K562 (cell line): ENCODE results near the gene TUBD1. TPM values are rescaled to one million over a fixed set of nuclear protein-coding genes. Genes with fewer than 3 reads are reported as not detected.

Experiments used
- ATF7 ChIP-seq: fragments of 450-650 bp; IDR thresholded peaks from 2 replicates; pipeline ENCODE4 v1.7.1; 2014; ENCODE audit warnings: mild to moderate bottlenecking, moderate library complexity
- BRD9 ChIP-seq: fragments of 450-650 bp; IDR thresholded peaks from 2 replicates; pipeline ENCODE4 v1.6.1; 2018; ENCODE audit warnings: low read depth; ENCODE audit not compliant: partially characterized antibody
- HDAC2 ChIP-seq: fragments of 450-650 bp; IDR thresholded peaks from 2 replicates; pipeline ENCODE4 v1.6.1; 2016; ENCODE audit warnings: mild to moderate bottlenecking
- HNRNPLL ChIP-seq: fragments of 200-400 bp; formaldehyde crosslinking; IDR thresholded peaks from 2 replicates; pipeline ENCODE4 v1.6.1; 2017; ENCODE audit warnings: low read length, low read depth, mild to moderate bottlenecking; ENCODE audit not compliant: poor library complexity, severe bottlenecking
- MXI1 ChIP-seq: IDR thresholded peaks from 2 replicates; pipeline ENCODE4 v1.6.1; 2011; ENCODE audit warnings: low read depth, mild to moderate bottlenecking, improper control_type of control experiment, low read length
- PML ChIP-seq: IDR thresholded peaks from 2 replicates; pipeline ENCODE4 v1.6.1; 2012; ENCODE audit warnings: low read length, inconsistent platforms
- POLR2G ChIP-seq: fragments of 200-400 bp; formaldehyde crosslinking; IDR thresholded peaks from 2 replicates; pipeline ENCODE4 v1.6.1; 2017; ENCODE audit warnings: low read depth, mild to moderate bottlenecking, antibody characterized with exemption, low read length, moderate library complexity
- PTTG1 ChIP-seq: fragments of 450-650 bp; IDR thresholded peaks from 2 replicates; pipeline ENCODE4 v1.6.1; 2016; ENCODE audit warnings: low read depth, mild to moderate bottlenecking, missing genetic modification characterization, missing compliant biosample characterization
- TOE1 ChIP-seq, 2 experiments: fragments of 450-650 bp in 1 of 2; sonication (generic) in 1 of 2; formaldehyde crosslinking in 1 of 2; IDR thresholded peaks; 2 replicates each; pipeline versions ENCODE4 v1.7.1 to v1.8.0; 2016 to 2022; ENCODE audit warnings: borderline replicate concordance in 2 of 2, mild to moderate bottlenecking in 2 of 2, antibody characterized with exemption in 1 of 2, inconsistent platforms in 1 of 2, low read depth in 1 of 2, missing genetic modification reagents in 1 of 2, moderate library complexity in 1 of 2
- TRIM28 ChIP-seq: fragments of 450-650 bp; IDR thresholded peaks from 2 replicates; pipeline ENCODE4 v1.6.1; 2017
- WHSC1 ChIP-seq: IDR thresholded peaks from one replicate; pipeline ENCODE4 v1.6.1; 2012; ENCODE audit warnings: low read length, control low read depth, inconsistent platforms
- ZFP36 ChIP-seq: fragments of 150-350 bp; IDR thresholded peaks from 2 replicates; pipeline ENCODE4 v1.6.1; 2018; ENCODE audit warnings: low read length, low read depth; ENCODE audit not compliant: partially characterized antibody
- ZNF146 ChIP-seq: IDR thresholded peaks from one replicate; pipeline ENCODE4 v1.6.1; 2018; ENCODE audit warnings: missing compliant biosample characterization; ENCODE audit not compliant: unreplicated experiment
- polyA plus RNA-seq, 8 experiments: library from polyadenylated mRNA; depleted of rRNA in 4 of 8; stranded (reverse) in 5 of 8; unstranded in 3 of 8; fragments of >200 nt; fragmentation: Nextera tagmentation in 2 of 8; fragmentation: Illumina TruSeq in 1 of 8; extraction: Ambion mirVana in 2 of 8; extraction: Trizol in 1 of 8; gene quantifications; 2 replicates each; pipeline versions ENCODE4 v1.2.1 to v1.2.3, GENCODE V29; 2011 to 2014; ENCODE audit warnings: inconsistent platforms in 1 of 8, missing spikeins in 1 of 8
- total RNA-seq, 7 experiments: library from RNA; depleted of rRNA in 6 of 7; stranded (reverse); fragments of >200 nt in 6 of 7; fragmentation: Illumina TruSeq in 2 of 7; extraction: Trizol in 2 of 7; gene quantifications; 2 replicates each; pipeline versions ENCODE4 v1.2.1 to v1.2.3, GENCODE V29; 2011 to 2021; ENCODE audit warnings: low replicate concordance in 1 of 7
- TF ChIP-seq, protein P1 (sequence below): sonication (generic); formaldehyde crosslinking; IDR thresholded peaks from 2 replicates; pipeline ENCODE4 v1.8.0; 2022; ENCODE audit warnings: mild to moderate bottlenecking, missing genetic modification reagents, borderline replicate concordance
- TF ChIP-seq, protein P2 (sequence below): fragments of 250-450 bp; sonication (Bioruptor Pico); IDR thresholded peaks from 2 replicates; pipeline ENCODE4 v1.9.0; 2021; ENCODE audit warnings: mild to moderate bottlenecking, inconsistent platforms
- TF ChIP-seq, protein P3 (sequence below): IDR thresholded peaks from 2 replicates; pipeline ENCODE4 v1.6.1; 2016; ENCODE audit warnings: missing genetic modification characterization, missing compliant biosample characterization
- TF ChIP-seq, protein P4 (sequence below): sonication (generic); formaldehyde crosslinking; IDR thresholded peaks from 2 replicates; pipeline ENCODE4 v1.8.0; 2023; ENCODE audit warnings: mild to moderate bottlenecking, missing genetic modification reagents

Gene TUBD1
- total and polyA plus RNA-seq, 9 of the 15 experiments (the other 6 are each of a cell fraction or from before 2014, with no cell fraction given): 10.8 to 35.3 (median 17.9) TPM

DNA sequence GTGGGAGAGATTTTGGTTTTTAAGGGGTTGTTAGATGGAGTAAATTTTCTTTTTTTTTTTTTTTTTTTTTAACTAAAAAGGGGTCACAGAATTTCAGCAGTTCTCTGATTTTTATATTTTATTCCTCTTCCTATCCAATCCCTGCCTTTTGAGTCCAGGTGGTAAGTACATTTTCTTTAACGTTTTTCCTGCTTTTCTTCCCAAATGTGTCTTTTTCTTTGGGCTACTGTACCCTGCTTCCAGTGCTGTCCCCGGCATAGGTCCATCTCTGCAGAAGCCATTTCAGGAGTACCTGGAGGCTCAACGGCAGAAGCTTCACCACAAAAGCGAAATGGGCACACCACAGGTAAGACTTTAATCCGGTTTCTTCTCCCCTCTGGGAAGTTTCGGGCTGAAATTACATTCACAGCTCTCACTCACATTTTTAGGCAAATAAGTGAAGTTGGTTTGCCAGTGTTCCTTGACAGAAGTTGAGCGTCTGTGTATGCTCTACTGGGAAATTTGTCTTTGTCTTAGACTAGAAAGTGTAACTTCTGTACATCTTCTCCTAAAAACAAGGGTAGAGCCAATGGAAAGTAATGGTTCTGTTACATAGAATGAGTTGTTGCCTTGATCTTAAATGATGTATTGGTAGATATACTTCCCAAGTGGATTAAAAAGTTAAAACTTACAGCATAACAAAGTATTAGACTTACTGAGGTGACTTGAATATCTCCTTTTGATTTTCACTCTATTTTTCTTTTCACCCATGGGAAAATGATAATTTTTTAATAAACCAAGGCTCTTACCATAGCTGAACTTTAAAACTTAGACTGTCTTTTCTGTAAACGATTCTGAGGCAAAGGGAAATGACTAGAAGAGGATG, 54.5 kb downstream of the TUBD1 start (continued):
- TF ChIP-seq, protein P1, sequence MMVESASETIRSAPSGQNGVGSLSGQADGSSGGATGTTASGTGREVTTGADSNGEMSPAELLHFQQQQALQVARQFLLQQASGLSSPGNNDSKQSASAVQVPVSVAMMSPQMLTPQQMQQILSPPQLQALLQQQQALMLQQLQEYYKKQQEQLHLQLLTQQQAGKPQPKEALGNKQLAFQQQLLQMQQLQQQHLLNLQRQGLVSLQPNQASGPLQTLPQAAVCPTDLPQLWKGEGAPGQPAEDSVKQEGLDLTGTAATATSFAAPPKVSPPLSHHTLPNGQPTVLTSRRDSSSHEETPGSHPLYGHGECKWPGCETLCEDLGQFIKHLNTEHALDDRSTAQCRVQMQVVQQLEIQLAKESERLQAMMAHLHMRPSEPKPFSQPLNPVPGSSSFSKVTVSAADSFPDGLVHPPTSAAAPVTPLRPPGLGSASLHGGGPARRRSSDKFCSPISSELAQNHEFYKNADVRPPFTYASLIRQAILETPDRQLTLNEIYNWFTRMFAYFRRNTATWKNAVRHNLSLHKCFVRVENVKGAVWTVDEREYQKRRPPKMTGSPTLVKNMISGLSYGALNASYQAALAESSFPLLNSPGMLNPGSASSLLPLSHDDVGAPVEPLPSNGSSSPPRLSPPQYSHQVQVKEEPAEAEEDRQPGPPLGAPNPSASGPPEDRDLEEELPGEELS (CRISPR knock-in tag): no peak
- TF ChIP-seq TOE1 (IDR thresholded peaks at IDR 0.05; ENCODE audit: borderline replicate concordance): 0 out of 2 replicates have a peak, but pooled peaks have one; percentile 0
- TF ChIP-seq TOE1 (CRISPR knock-in tag; IDR thresholded peaks at IDR 0.05; ENCODE audit: borderline replicate concordance, low read depth): no peak
- TF ChIP-seq, protein P2, sequence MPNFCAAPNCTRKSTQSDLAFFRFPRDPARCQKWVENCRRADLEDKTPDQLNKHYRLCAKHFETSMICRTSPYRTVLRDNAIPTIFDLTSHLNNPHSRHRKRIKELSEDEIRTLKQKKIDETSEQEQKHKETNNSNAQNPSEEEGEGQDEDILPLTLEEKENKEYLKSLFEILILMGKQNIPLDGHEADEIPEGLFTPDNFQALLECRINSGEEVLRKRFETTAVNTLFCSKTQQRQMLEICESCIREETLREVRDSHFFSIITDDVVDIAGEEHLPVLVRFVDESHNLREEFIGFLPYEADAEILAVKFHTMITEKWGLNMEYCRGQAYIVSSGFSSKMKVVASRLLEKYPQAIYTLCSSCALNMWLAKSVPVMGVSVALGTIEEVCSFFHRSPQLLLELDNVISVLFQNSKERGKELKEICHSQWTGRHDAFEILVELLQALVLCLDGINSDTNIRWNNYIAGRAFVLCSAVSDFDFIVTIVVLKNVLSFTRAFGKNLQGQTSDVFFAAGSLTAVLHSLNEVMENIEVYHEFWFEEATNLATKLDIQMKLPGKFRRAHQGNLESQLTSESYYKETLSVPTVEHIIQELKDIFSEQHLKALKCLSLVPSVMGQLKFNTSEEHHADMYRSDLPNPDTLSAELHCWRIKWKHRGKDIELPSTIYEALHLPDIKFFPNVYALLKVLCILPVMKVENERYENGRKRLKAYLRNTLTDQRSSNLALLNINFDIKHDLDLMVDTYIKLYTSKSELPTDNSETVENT: no peak
- no peak for TF ChIP-seq BRD9
- TF ChIP-seq, protein P3, sequence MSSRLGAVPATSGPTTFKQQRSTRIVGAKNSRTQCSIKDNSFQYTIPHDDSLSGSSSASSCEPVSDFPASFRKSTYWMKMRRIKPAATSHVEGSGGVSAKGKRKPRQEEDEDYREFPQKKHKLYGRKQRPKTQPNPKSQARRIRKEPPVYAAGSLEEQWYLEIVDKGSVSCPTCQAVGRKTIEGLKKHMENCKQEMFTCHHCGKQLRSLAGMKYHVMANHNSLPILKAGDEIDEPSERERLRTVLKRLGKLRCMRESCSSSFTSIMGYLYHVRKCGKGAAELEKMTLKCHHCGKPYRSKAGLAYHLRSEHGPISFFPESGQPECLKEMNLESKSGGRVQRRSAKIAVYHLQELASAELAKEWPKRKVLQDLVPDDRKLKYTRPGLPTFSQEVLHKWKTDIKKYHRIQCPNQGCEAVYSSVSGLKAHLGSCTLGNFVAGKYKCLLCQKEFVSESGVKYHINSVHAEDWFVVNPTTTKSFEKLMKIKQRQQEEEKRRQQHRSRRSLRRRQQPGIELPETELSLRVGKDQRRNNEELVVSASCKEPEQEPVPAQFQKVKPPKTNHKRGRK: no peak
- no peak for TF ChIP-seq ZNF146 (CRISPR knock-in tag)
- no peak for TF ChIP-seq WHSC1
- no peak for TF ChIP-seq PTTG1 (tag)
- peak; percentile 19; the same call in 1 of the 2 replicates for TF ChIP-seq TRIM28
- TF ChIP-seq ATF7: no peak
- no peak for TF ChIP-seq ZFP36
- peak; percentile 4; the same call in 1 of the 2 replicates for TF ChIP-seq HDAC2
- TF ChIP-seq MXI1: no peak
- peak; percentile 36; the same call in 1 of the 2 replicates for TF ChIP-seq PML
- no peak for TF ChIP-seq HNRNPLL
- TF ChIP-seq, protein P4, sequence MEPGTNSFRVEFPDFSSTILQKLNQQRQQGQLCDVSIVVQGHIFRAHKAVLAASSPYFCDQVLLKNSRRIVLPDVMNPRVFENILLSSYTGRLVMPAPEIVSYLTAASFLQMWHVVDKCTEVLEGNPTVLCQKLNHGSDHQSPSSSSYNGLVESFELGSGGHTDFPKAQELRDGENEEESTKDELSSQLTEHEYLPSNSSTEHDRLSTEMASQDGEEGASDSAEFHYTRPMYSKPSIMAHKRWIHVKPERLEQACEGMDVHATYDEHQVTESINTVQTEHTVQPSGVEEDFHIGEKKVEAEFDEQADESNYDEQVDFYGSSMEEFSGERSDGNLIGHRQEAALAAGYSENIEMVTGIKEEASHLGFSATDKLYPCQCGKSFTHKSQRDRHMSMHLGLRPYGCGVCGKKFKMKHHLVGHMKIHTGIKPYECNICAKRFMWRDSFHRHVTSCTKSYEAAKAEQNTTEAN: no peak
- TF ChIP-seq POLR2G: peak; percentile 70
